Subcutaneous abdominal adipose tissue (tissue), 5 donors: ENCODE data around the gene FANCI.

Experiments
- H3K27ac ChIP-seq: one replicate; pipeline ENCODE4 v1.7.0; 2013; ENCODE audit warnings: low read depth, mild to moderate bottlenecking, inconsistent platforms, low read length, moderate library complexity
- H3K27me3 ChIP-seq, 5 donors: one replicate each; pipeline ENCODE4 v1.7.0; 2013; ENCODE audit warnings: low read length in 5 of 5, inconsistent platforms in 1 of 5; ENCODE audit not compliant: control insufficient read depth in 5 of 5, insufficient read depth in 4 of 5
- H3K36me3 ChIP-seq, 5 donors: one replicate each; pipeline ENCODE4 v1.7.0; 2013; ENCODE audit warnings: low read length in 5 of 5; ENCODE audit not compliant: control insufficient read depth in 5 of 5, insufficient read depth in 5 of 5
- H3K4me1 ChIP-seq, 5 donors: one replicate each; pipeline ENCODE4 v1.7.0; 2013; ENCODE audit warnings: low read length in 5 of 5, mild to moderate bottlenecking in 3 of 5, moderate library complexity in 1 of 5; ENCODE audit not compliant: control insufficient read depth in 5 of 5, insufficient read depth in 5 of 5
- H3K4me3 ChIP-seq, 5 donors: one replicate each; pipeline ENCODE4 v1.7.0; 2013; ENCODE audit warnings: low read length in 5 of 5, low read depth in 1 of 5
- H3K9ac ChIP-seq, 5 donors: one replicate each; pipeline ENCODE4 v1.7.0; 2013; ENCODE audit warnings: low read length in 5 of 5, mild to moderate bottlenecking in 4 of 5, moderate library complexity in 3 of 5
- H3K9me3 ChIP-seq, 5 donors: one replicate each; pipeline ENCODE4 v1.7.0; 2013; ENCODE audit warnings: low read length in 5 of 5; ENCODE audit not compliant: control insufficient read depth in 5 of 5
- donor health status: healthy.
- donor health status: healthy.
- donor health status: healthy.
- donor health status: healthy.
- donor health status: healthy.

The FANCI gene

DNA sequence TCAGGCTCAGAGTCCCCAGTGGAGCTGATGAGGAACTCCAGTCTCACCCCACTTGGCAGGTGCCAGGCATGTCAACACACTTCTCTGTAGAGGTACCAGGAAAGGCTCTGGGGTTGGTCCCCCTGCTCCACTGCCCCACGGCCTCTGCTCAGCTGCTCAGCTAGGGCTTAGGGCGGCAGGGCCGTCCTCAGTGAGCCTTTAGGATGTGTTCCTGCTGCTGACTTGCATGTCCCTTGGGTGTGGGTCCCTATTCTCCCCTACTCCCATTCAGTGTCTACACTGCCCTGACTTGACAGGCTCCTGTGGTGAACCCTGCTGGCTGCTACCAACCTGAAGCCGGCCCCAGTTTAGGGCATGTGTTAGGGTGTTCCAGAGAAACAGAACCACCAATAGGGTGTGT is 108.7 kb downstream of the FANCI start:
- no peaks in the 10 kb centered on the region for H3K36me3 ChIP-seq
- H3K9ac ChIP-seq: no peak overlapping the region
- no peaks in the 10 kb centered on the region for H3K9me3 ChIP-seq
- peaks cover 3 to 43% (median 21%) of the 10 kb centered on the region in 5 donors for H3K27me3 ChIP-seq
- H3K4me3 ChIP-seq: no peak overlapping the region
- H3K4me1 ChIP-seq: peaks cover 0 to 5% (median 0%) of the 10 kb centered on the region in 5 donors
- H3K27ac ChIP-seq: no peak overlapping the region

DNA sequence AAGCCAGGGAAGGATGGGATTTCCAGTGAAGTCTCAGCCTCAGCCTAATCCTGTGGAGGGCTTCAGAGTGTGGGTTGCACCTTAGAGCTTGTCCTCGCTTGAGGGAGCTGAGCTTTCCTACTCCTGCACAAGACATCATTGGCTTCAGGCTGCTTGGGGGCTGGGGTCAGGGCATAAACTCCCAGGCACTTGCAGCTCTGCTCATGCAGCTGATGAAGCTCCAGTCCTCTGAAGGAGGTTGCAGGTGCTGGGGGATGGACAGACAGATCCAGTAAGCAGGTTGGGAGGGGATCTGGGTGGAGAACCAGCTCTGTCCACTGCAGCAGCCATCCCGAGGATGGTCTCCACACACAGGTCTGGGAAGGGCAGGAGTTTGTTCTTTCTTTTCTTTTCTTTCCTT is 110.2 kb downstream of the FANCI start:
- Histone ChIP-seq H3K9ac (no peak overlapping the region), H3K27me3 (peaks cover 10 to 50% (median 33%) of the 10 kb centered on the region in 5 donors), H3K36me3 (no peaks in the 10 kb centered on the region), H3K4me1 (peaks cover 0 to 12% (median 5%) of the 10 kb centered on the region in 5 donors), H3K9me3 (no peaks in the 10 kb centered on the region), H3K27ac (no peak overlapping the region), H3K4me3 (no peak overlapping the region)

DNA sequence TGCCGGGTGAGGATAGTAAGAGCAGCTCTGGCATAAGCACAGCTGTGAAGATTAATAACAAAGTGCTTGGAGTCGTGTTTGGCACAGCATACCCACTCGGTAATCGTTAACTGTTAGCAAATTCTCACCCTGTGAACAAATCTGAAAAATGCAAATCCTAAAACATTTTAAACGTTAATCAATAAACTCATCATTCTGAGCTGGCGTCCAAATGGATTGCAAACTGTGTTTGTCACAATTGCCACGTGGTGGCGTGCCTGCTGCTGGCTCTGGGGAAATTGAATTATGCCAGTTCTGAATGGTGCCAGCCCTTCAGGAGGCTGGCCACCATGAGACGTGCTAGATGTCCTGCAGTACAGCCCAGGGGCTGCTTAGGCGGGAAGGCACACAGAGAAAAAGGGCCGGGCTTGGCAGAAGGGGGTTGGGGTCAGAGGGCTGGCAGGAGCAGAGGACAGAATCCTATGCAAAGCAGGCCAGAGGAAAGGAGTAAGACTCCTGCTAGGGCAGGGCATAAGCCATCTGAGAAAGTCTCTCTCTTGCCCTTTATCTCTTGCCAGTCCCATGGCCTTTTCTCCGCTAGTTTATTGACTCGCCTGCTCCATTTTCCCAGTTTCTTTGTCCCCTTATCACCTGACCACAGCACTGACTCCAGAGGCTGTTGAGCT is 113.0 kb downstream of the FANCI start:
- H3K9ac ChIP-seq: no peak overlapping the region
- peaks cover 0 to 17% (median 10%) of the 10 kb centered on the region in 5 donors for H3K4me1 ChIP-seq
- H3K4me3 ChIP-seq: no peak overlapping the region
- peaks cover 31 to 69% (median 55%) of the 10 kb centered on the region in 5 donors for H3K27me3 ChIP-seq
- no peak overlapping the region for H3K27ac ChIP-seq
- no peaks in the 10 kb centered on the region for H3K9me3 ChIP-seq
- H3K36me3 ChIP-seq: no peaks in the 10 kb centered on the region

DNA sequence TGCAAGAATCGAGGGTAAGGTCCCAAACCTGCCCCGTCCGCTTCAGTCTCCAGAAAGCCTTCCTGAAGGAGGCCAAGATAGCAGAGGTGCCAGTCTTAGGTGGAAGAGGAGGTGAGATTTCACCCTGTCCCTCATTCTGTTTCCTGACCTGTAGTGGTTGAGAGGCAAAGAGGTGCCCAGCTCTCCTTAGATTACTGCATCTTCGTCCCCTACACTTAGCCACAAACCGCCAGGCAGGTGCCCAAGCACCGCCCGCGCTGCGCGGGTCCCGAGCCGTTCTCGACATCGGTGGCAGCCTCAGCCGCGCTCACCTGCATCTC is 114.6 kb downstream of the FANCI start:
- H3K4me3 ChIP-seq: peak overlapping the region in 4 of 5 donors; percentile 54 to 69 (median 62)
- H3K27me3 ChIP-seq: peaks cover 40 to 78% (median 71%) of the 10 kb centered on the region in 5 donors
- no peaks in the 10 kb centered on the region for H3K9me3 ChIP-seq
- no peak overlapping the region for H3K27ac ChIP-seq
- peaks cover 0 to 31% (median 14%) of the 10 kb centered on the region in 5 donors for H3K4me1 ChIP-seq
- H3K36me3 ChIP-seq: no peaks in the 10 kb centered on the region
- H3K9ac ChIP-seq: no peak overlapping the region

DNA sequence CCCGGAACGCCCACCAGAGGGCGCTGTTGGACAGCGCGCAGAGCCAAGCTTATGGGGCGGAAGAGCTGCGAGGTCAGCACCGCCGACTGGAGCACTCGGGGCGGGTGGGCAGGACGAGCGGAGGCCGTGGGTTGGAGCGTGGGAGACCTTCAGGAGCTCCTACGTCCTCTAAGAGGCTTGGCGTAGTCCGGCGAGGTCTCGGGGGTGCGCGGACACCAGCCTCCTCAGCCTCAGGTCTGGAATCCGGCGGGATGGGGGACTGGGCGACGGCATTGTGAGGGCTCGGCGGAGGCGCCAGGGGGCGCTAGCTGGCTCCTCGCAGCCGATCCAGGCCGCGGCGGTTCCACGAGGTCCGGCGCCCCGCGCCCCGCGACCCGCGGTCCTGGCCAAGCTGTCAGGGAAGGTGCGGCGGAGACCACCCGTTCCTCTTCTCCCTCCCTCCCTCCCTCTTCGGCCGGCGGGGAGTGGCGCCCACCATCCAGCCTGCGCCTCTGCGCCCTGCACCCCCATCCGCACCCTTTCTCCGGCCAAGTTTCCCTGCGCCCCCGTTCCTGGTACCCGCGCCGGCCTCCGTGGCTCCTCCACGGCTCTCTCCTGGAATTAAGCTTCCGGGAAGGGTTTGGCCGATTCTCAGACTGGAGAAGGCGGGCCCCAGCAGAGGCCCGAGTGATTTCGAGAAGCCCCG is 115.1 kb downstream of the FANCI start:
- Histone ChIP-seq H3K4me1 (peaks cover 0 to 36% (median 18%) of the 10 kb centered on the region in 5 donors), H3K27ac (no peak overlapping the region), H3K27me3 (peaks cover 45 to 81% (median 73%) of the 10 kb centered on the region in 5 donors), H3K36me3 (no peaks in the 10 kb centered on the region), H3K4me3 (peak overlapping the region in 4 of 5 donors; percentile 54 to 69 (median 62)), H3K9ac (no peak overlapping the region), H3K9me3 (no peaks in the 10 kb centered on the region)

DNA sequence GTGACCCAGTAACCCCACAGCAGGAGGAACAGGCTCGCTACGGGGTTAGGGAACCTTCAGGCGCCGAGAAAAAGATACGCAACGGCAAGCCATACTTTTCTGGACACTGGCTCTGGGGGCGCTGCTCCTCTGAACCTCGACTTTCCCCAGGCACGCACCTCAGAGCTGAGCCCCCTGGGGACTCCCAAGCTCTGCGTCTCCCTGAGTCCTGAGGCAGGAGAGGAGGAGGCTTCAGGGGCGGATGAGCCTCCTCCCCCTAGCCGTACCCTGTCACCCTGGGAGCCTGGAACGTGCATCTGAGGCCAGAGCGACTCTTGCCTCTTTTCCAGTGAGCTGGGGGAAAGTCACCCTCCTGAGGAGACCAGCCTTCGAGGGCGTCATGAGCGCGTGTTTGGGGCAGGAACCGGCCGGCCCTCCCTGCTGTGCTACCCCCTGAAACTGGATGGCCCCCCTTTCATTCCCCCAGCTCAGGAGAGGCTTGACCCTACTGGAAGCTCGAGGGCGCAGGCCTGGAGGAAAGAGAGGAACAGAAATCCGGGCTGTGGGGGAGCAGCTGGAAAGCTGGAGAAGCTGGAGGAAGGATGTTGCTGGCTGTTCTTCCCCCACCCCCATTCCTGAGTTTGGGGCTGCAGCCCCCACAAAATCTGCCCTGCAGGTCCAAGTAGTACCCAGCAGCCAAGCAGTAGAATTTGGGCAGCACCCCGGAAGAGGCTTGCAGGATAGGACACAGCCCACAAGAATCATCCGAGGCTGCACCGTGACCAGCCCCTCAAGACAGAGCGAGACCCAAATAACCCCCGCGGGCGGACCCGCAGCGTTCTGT is 115.9 kb downstream of the FANCI start:
- Histone ChIP-seq H3K9me3 (no peaks in the 10 kb centered on the region), H3K27me3 (peaks cover 53 to 83% (median 75%) of the 10 kb centered on the region in 5 donors), H3K36me3 (no peaks in the 10 kb centered on the region), H3K4me3 (peak overlapping the region in 1 of 5 donors; percentile 62), H3K4me1 (peaks cover 0 to 44% (median 22%) of the 10 kb centered on the region in 5 donors), H3K27ac (no peak overlapping the region), H3K9ac (no peak overlapping the region)

DNA sequence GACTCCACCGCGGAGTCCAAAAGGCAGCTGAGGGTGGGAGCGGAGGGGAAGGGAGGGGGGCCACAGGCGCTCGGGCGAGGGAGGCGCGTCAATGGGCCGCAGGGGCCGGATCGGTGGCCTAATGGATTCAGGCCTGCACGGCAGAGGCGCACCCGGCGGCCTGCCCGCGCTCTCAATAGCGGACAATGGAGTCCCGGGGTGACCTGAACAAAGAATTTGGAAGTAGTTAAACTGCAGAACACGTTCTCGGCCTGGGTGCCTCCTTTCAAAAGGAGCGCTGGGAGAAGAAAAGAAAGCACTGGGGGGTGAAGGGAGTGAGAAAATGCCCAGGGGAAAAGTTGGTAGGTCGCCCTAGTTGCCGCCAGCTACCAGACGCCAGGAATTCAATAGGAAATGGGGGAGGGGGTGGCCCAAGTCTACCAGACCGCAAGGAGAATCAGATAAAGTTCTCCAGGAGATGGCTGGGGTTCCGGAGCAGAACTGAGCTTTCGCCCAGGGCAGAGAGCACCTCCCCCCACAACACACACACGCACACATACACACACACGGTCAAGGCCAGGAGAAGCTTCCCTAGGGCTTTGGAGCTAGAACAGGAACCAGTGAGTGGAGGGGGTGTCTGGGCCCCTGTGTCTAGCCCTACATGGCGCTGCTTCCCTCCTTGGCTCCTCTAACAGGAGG is 116.7 kb downstream of the FANCI start:
- Histone ChIP-seq H3K9ac (no peak overlapping the region), H3K36me3 (no peaks in the 10 kb centered on the region), H3K4me3 (no peak overlapping the region), H3K9me3 (no peaks in the 10 kb centered on the region), H3K4me1 (peaks cover 0 to 44% (median 22%) of the 10 kb centered on the region in 5 donors), H3K27ac (no peak overlapping the region), H3K27me3 (peaks cover 61 to 89% (median 82%) of the 10 kb centered on the region in 5 donors)

DNA sequence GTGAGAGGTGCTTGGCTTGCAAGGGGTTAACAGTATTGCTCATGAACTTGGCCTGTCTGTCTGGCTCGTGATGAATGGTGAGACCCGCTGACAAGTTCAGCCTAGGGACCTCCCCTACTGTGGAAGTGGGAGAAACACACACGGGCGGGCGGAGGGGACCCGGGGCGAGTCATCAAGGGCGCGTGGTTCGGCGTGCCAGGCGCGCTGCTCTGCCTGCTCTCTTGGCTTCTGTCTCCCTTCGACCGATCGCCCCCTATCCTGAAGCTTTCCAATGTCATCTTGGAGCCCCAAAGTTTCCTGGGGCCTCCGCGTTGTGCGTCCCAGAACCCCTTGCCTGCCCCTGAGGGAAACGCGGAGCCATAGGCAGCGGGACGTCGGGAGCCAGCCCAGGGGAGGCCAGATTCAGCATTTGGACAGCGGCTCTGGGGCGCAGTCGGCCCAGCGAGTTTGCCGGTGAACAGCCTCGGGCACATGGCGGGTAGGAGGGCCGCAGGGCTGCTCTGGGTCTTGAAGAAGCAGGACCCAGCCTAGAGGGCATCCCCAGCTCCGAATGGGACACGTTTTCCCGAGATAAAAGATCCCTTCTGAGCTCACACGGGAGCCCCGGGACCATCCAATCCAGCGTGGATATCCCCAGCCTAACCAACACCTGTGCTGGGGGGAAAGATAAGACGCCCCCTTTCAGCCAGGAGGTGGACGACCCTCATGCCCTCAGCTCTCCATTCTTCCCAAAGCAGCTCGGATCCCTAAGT is 117.8 kb downstream of the FANCI start:
- Histone ChIP-seq H3K4me1 (peaks cover 0 to 44% (median 22%) of the 10 kb centered on the region in 5 donors), H3K9me3 (no peaks in the 10 kb centered on the region), H3K4me3 (peak overlapping the region in 1 of 5 donors; percentile 18), H3K9ac (no peak overlapping the region), H3K27ac (no peak overlapping the region), H3K36me3 (no peaks in the 10 kb centered on the region), H3K27me3 (peaks cover 68 to 95% (median 89%) of the 10 kb centered on the region in 5 donors)
